ENCODE results near the gene CARMIL3. TPM values are rescaled to one million over a fixed set of nuclear protein-coding genes. Genes with fewer than 3 reads are reported as not detected.

The CARMIL3 gene
- total RNA-seq, 1 experiment from 2014 or later = not detected

DNA sequence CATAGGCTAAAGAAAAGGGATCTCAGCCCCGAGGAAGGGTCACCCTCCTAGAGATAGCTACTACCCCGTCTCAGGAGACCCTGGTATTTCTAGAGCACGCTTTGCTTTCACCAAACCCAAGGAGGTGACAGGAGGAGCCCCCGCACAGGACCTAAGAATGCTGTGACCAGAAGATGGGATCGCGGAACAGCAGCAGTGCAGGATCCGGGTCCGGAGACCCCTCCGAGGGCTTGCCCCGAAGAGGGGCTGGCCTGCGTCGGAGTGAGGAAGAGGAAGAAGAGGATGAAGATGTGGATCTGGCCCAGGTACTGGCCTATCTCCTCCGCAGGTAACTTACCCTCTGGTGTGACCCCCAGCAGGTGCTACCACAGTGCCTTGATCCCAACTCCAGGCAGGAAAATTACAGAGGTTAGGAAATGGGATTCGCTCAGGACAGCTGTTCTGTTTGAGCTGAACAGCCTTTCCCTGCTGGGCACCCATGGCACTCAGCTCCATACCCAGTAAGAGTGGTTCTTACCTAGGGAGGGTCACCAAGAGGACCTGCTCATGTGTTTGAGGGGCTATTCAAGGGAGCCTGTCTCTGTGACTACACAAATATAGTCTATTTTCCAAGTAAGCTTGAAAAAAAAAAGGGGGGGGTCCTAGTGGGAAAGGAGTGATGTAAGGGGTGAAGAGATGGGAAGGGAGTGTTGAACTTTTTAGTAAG, 63.8 kb downstream of the CARMIL3 start:
- DNase-seq (ENCODE audit: low read depth) = no peak

DNA sequence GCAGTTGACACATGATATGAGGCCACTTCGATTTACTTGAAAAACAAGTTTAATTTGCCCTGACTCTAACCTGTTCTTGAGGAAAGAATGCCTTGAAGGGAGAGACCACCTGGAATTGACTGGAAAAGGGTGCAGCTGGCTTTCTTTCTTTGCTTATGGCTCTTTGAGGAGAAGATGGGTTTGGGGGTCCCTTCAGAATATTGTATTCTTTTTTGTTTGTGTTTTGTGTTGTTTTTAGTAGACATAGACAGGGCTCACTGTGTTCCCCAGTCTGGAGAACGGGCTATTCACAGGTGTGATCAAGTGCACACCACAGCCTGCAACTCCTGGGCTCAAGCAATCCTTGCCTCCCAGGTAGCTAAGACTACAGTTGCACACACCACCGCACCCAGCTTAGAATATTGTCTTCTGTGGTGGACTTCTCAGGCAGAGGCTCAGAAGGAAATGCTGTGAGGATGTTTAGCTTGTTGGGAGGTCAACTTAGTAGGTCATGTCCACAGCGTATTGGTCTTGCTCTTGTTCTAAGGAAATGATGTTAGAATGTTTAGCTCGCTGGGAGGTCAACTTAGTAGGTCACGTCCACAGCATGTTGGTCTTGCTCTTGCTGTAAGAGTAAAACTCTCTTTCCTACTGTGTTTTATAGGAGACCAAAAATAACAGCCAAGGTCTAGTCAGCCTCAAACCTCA, 64.5 kb downstream of the CARMIL3 start:
- no peak for DNase-seq (ENCODE audit: low read depth)

DNA sequence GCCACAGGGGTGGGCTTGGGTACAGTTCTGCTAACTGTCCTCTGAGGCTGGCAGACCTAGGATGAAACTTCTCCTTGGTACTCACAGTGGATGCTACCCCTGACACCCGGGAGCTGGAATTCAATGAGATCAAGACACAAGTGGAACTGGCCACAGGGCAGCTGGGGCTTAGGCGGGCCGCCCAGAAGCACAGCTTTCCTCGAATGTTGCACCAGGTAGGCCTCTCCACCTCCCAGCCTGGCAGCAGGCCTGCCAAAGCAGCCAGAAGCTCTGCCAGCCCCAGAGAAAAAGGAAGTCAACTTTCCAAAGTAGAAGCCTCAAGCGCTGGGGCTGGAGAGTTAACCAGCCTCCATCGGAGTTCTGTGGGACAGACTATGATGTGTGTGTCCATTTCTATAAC, 65.4 kb downstream of the CARMIL3 start:
- no peak for DNase-seq (ENCODE audit: low read depth)

Other genes with a start within 250 kb of the CARMIL3 start
- 25.4 and 40.9 TPM in 2 replicates for gene DHRS4, start 98.2 kb upstream of the CARMIL3 start, total RNA-seq (2014; rRNA removed; shearing (Covaris generic))
- gene DHRS4L2, start 63.1 kb upstream of the CARMIL3 start, total RNA-seq (2014; rRNA removed; shearing (Covaris generic)) = 15.1 and 20.2 TPM in 2 replicates
- not detected in 2 replicates for gene CPNE6, start 19.6 kb downstream of the CARMIL3 start, total RNA-seq (2014; rRNA removed; shearing (Covaris generic))
- 3.5 and 15.6 TPM in 2 replicates for gene PCK2, start 42.3 kb downstream of the CARMIL3 start, total RNA-seq (2014; rRNA removed; shearing (Covaris generic))
- gene DCAF11, start 62.8 kb downstream of the CARMIL3 start, total RNA-seq (2014; rRNA removed; shearing (Covaris generic)) = 67.7 and 78.7 TPM in 2 replicates
- gene NRL, start 62.9 kb downstream of the CARMIL3 start, total RNA-seq (2014; rRNA removed; shearing (Covaris generic)) = 1.3 and 4.9 TPM in 2 replicates
- gene FITM1, start 78.7 kb downstream of the CARMIL3 start, total RNA-seq (2014; rRNA removed; shearing (Covaris generic)) = 0.27 TPM in 1 of 2 replicates, not detected in the other
- 358 and 437 TPM in 2 replicates for gene PSME1, start 84.2 kb downstream of the CARMIL3 start, total RNA-seq (2014; rRNA removed; shearing (Covaris generic))
- 30.1 and 30.6 TPM in 2 replicates for gene EMC9, start 89.6 kb downstream of the CARMIL3 start, total RNA-seq (2014; rRNA removed; shearing (Covaris generic))
- 342 and 389 TPM in 2 replicates for gene PSME2, start 94.6 kb downstream of the CARMIL3 start, total RNA-seq (2014; rRNA removed; shearing (Covaris generic))
- 64.9 and 68.0 TPM in 2 replicates for gene RNF31, start 95.5 kb downstream of the CARMIL3 start, total RNA-seq (2014; rRNA removed; shearing (Covaris generic))
- gene IRF9, start 109.3 kb downstream of the CARMIL3 start, total RNA-seq (2014; rRNA removed; shearing (Covaris generic)) = 153 and 160 TPM in 2 replicates
- 1.3 and 4.8 TPM in 2 replicates for gene REC8, start 120.1 kb downstream of the CARMIL3 start, total RNA-seq (2014; rRNA removed; shearing (Covaris generic))
- gene IPO4, start 136.8 kb downstream of the CARMIL3 start, total RNA-seq (2014; rRNA removed; shearing (Covaris generic)) = 26.8 and 141 TPM in 2 replicates
- gene TM9SF1, start 143.4 kb downstream of the CARMIL3 start, total RNA-seq (2014; rRNA removed; shearing (Covaris generic)) = 132 and 141 TPM in 2 replicates
- not detected in 2 replicates for gene TSSK4, start 153.7 kb downstream of the CARMIL3 start, total RNA-seq (2014; rRNA removed; shearing (Covaris generic))
- 36.5 and 44.8 TPM in 2 replicates for gene CHMP4A, start 161.5 kb downstream of the CARMIL3 start, total RNA-seq (2014; rRNA removed; shearing (Covaris generic))
- 16.9 and 23.4 TPM in 2 replicates for gene MDP1, start 164.1 kb downstream of the CARMIL3 start, total RNA-seq (2014; rRNA removed; shearing (Covaris generic))
- 335 and 388 TPM in 2 replicates for gene NEDD8, start 180.4 kb downstream of the CARMIL3 start, total RNA-seq (2014; rRNA removed; shearing (Covaris generic))
- gene GMPR2, start 180.9 kb downstream of the CARMIL3 start, total RNA-seq (2014; rRNA removed; shearing (Covaris generic)) = 85.6 and 114 TPM in 2 replicates
- gene TINF2, start 190.6 kb downstream of the CARMIL3 start, total RNA-seq (2014; rRNA removed; shearing (Covaris generic)) = 45.9 and 58.1 TPM in 2 replicates
- gene TGM1, start 211.2 kb downstream of the CARMIL3 start, total RNA-seq (2014; rRNA removed; shearing (Covaris generic)) = 0.05 and 0.12 TPM in 2 replicates
- 15.4 and 17.7 TPM in 2 replicates for gene RABGGTA, start 219.6 kb downstream of the CARMIL3 start, total RNA-seq (2014; rRNA removed; shearing (Covaris generic))
- gene DHRS1, start 247.8 kb downstream of the CARMIL3 start, total RNA-seq (2014; rRNA removed; shearing (Covaris generic)) = 15.4 and 20.9 TPM in 2 replicates
- 8.9 and 14.0 TPM in 2 replicates for gene NOP9, start 247.8 kb downstream of the CARMIL3 start, total RNA-seq (2014; rRNA removed; shearing (Covaris generic))